NCI-H1105 (cell line): Measurements from ENCODE around the gene SLC12A9.

Experiments
- DNase-seq: peaks from one replicate; lab custom pipeline; 2025; lab: John Stamatoyannopoulos, UW

Gene SLC12A9

DNA sequence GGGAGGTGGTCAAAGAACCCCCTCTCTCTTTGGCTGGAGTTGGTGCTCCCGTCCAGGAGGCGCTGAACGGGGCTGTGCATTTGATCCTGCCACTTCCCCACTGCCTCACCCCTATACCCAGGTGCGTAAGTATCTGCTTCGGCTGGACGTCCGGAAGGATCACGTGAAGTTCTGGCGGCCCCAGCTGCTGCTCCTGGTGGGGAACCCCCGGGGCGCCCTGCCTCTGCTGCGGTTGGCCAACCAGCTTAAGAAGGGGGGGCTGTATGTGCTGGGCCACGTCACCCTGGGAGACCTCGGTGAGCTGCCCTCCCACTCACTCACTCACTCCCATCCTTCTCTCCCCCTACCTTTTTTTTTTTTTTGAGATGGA lies 9.1 kb downstream of the SLC12A9 start:
- no peak for DNase-seq

DNA sequence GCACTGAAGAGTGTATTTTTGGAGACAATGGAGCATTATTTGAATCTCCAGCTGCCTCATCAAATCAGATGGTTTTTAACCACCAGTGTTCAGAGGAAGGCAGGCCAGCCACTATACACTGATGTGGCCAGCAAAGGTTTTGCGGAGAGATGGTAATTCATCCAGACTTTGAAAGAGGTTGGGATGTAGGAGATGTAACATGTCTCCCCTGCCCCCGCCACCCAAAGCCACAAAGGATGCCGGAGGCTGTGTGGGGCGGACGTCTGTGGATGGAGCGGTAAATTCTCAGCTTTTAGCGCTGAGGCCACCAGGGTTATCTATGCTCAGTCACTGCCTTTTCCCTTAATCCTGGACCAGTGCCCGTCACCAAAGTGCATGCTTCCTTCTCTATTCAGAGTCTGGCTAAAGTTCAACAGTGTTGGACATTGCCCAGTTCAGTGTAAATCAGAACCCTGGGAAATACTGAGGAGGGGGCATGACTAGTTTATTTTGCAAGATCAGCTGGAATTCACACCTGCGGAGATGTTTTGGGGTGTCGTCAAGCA lies 11.0 kb downstream of the SLC12A9 start:
- no peak for DNase-seq

DNA sequence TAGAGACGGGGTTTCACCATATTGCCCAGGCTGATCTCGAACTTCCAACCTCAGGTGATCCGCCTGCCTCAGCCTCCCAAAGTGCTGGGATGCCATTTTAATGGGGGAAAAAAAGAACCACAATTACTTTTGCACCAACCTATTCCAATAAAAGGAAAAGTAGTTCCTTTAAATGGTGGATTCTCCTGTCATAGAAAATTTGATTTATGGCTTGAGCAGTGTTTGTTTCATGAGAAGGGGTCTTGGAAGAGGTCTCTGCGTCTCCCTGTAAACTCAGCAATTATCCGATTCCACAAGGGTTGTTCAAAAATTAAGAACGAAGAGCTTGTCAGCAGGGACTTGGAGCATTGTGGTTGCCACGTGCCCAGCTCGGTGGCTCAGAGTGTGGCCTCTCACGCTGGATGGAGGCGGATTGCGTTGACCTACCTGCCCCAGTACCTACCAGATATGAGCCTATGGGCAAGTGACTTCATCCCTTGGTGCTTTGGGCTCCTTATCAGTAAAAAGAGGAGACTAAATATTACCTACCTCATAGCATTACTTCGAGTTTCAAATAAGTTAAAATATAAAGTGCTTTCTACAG lies 11.8 kb downstream of the SLC12A9 start:
- DNase-seq, result no peak

DNA sequence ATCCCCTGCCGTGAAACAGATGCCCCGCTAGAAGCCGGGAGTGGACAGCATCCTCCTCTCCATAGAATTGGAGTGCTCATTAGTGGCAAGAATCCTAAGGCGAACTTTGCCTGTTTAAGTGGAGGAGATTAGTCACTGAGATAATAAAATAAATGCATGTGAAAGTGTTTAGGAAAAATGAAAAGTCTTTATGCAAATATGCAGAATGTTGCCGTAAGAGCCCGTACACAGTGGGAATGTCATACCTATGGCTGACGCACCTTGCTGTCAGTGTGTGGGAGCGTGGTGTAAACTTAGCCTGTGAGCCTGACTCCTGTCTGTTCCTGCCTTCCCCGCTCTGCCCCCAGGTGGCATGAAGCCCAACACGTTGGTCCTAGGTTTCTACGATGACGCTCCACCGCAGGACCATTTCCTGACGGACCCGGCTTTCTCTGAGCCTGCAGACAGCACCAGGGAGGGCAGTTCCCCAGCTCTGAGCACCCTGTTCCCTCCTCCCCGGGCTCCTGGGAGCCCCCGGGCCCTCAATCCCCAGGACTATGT lies 12.9 kb downstream of the SLC12A9 start:
- peak; percentile 72 for DNase-seq

DNA sequence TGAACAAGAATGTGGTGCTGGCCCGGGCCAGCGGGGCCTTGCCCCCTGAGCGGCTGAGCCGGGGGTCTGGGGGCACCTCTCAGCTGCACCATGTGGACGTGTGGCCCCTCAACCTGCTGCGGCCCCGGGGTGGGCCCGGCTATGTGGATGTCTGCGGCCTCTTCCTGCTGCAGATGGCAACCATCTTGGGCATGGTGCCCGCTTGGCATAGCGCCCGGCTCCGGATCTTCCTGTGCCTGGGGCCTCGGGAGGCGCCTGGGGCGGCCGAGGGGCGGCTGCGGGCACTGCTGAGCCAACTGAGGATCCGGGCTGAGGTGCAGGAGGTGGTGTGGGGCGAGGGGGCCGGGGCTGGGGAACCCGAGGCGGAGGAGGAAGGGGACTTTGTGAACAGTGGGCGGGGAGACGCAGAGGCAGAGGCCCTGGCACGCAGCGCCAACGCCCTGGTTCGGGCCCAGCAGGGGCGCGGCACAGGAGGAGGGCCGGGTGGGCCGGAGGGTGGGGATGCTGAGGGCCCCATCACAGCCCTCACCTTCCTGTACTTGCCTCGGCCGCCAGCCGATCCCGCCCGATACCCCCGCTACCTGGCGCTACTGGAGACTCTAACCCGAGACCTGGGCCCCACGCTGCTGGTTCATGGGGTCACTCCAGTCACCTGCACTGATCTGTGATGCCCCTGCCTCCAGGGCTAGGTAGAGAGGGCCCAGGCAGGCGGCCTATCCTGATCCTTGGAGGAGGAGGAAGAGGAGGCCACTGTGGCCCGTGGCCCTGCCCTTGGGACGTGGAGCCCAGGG lies 13.6 kb downstream of the SLC12A9 start:
- peak; percentile 77 for DNase-seq

DNA sequence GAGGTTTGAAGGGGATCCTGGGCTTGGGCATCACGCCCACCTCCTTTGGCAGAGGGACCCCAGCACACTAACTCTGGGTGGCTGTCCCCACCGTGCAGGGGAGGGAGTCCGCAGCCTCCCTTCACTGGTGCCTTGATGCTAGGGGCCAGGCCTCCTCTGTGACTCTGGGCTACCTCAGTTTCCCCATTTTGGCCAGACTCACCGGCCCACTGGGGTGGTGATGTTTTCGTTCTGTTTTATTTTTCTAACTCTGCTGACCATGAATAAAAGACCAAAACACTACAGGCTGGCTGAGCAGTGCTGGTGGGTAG lies 14.2 kb downstream of the SLC12A9 start:
- no peak for DNase-seq

DNA sequence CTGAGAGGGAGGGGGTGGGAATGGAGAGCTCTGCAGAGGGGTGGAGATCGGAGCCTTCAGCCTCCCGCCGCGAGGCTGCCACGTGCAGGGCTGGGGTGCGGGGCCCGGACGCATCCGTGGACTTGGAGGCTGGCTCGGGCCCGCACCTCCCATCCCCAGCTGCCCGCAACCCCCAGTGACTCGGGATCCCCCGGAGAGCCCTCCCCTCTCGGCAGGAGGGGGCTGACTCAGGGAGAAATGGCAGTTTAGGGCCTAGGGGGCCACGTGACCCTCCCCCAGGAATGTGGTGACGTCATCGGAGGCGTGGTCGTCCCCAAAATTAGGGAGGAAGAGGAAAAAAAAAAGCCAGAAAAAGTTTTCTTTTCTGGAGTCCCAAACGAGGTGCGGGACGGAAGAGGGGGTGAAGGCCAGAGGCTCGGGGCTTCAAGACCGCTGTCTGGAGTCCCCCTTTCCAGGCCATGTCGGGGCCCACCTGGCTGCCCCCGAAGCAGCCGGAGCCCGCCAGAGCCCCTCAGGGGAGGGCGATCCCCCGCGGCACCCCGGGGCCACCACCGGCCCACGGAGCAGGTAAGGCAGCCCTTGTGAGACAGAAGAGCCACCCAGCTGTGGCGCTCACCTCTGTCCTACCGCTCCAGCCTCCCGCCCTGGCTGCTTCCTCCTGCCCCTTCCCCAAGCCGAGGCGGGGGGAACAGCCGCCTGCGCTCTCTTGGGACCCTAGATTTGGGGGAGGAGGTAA lies 14.7 kb downstream of the SLC12A9 start, which contains the start of gene TRIP6:
TRIP6 (plus strand) TSS at position 348 of the 736 bp plus-strand sequence; CDS start at position 459, 111 bp downstream.
- no peak for DNase-seq

DNA sequence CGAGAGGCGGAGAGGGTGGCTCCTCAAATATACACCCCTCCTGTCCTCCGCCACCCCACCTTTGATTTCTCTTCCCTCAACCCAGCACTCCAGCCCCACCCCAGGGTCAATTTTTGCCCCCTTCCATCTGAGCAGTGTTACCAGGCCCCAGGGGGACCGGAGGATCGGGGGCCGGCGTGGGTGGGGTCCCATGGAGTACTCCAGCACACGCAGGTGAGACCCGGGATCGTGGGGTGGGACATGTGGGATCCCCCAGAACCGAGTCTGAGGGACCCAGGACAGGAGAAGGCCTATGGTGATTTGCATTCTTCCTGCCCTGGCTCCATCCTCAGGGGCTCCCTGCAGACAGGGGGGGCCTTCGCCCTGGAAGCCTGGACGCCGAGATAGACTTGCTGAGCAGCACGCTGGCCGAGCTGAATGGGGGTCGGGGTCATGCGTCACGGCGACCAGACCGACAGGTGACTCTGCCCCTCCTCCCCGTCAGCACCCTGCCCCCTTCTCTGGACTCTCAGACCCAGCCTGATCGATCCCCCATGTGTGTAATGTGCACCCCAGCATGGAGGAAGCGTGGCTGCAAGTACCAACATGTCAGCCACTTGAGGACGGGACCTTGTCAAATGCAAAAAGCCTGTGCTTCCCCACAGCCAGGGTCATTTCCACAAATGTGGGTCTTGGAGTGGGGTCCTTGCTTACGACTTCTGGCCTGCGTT lies 15.4 kb downstream of the SLC12A9 start:
- DNase-seq, result no peak

DNA sequence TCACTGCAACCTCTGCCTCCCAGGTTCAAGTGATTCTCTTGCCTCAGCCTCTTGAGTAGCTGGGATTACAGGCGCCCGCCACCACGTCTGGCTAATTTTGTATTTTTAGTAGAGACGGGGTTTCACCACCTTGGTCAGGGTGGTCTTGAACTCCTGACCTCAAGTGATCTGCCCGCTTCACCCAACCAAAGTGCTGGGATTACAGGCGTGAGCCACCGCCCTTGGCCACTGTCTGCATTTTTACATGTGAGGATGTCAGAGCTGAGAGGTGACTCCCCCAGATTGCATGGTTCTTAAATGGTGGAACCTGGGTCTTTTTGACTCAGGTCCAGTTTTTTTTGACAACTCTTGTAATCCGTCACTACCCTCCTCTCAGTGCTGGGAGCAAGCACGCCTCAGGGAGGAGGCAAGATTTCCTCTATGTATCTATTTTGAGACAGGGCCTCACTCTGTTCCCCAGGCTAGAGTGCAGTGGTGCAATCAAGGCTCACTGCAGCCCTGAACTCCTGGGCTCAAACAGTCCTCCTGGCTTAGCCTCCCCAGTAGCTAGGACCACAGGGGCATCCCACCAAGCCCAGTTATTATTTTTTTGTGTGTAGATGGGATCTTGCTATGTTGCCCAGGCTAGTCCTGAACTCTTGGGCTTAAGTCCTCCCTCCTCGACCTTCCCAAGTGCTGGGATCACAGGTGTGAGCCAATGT lies 21.2 kb downstream of the SLC12A9 start:
- DNase-seq, result no peak

DNA sequence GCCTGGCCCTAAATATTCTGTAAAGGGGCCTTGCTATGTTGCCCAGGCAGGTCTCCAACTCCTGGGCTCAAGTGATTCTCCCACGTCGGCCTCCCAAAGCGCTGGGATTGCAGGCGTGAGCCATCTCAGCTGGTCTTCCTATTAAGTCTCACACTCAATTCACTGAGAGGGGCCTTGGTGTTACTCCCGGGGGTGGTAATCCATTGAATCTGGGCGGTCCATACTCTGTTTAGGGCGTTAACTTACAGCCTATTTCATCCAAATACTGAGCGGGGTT lies 21.7 kb downstream of the SLC12A9 start:
- no peak for DNase-seq

DNA sequence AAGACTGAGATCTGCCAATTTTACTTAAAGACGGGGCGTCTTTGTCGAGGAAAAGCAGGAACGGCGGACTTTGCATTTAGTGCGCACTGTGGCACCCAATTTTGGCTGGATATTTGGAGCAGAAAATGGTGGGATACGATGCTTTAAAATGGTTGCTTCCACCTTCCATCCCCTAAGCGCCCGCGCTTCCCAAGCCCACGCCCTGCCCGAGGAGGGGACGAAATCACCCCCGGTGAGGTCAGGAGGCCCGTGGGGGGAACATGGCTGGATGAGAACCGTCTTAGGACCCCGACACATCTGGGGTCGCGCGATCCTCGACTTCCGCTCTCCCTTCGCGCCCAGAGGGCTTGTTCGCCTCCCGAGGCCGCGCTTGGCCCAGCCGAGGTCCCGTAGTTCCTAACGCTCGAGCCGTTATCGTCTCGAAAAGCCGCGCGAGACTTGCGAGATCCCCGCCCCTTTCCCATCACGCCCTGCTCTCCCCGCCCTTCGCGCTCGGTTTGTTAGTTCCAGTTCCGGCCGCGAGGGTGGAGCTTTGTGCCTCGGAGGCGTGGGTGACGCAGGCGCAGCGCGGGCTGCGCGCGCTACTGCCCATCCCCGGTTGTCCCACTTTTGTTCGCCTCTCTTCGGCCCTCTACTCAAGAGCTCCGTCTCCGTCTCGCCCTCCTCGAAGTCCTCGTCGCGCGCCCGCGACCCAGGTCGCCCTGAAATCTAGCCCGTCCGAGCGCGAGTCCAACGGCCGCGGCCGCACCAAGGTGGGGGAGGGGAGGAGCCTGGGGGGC lies 22.3 kb downstream of the SLC12A9 start, which contains the start of gene SRRT:
SRRT (plus strand) TSS at position 527 of the 779 bp plus-strand sequence. CDS start 488 bp downstream, outside the sequence.
- peak; percentile 99 for DNase-seq

DNA sequence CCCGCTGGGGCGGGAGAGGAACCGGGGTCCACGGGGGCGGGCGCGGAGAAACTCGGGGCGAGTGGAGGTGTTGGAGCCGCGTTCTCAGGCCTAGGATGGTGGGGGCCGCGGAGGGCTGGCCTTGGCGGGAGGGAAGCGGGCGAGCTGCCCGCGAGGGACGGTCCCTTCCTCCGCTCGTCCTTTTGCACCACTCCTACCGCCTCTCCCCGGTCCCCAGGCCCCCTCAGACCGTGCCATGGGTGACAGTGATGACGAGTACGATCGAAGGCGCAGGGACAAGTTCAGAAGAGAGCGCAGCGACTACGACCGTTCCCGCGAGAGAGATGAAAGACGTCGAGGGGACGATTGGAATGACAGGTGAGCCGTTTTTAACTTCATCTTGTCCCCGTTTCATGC lies 22.8 kb downstream of the SLC12A9 start:
- no peak for DNase-seq

DNA sequence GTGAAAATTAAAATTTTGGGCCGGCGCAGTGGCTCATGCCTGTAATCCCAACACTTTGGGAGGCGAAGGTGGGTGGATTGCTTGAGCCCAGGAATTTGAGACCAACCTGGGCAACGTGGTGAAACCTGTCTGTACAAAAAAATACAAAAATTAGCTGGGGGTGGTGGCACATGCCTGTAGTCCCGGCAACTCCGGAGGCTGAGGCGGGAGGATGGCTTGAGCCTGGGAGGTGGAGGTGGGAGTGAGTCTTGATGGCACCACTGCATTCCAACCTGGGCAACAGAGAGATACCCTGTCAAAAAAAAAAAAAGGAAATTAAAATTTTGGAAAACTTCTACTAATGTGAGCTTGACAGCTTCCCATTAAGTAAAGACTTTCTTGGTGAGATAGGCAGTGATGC lies 25.5 kb downstream of the SLC12A9 start:
- DNase-seq, result no peak

DNA sequence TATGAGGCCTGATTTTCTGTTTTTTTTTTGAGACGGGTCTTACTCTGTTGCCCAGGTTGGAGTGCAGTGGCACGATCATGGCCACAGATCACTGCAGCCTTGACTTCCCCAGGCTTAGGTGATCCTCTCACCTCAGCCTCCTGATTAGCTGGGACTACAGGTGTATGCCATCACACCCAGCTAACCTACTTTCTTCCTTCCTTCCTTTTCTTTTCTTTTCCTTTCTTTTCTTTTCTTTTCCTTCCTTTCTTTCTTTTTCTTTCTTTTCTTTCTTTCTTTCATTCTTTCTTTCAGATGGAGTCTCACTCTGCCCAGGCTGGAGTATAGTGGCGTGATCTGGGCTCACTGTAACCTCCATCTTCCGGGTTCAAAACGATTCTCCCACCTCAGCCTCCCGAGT lies 26.2 kb downstream of the SLC12A9 start:
- DNase-seq, result no peak

DNA sequence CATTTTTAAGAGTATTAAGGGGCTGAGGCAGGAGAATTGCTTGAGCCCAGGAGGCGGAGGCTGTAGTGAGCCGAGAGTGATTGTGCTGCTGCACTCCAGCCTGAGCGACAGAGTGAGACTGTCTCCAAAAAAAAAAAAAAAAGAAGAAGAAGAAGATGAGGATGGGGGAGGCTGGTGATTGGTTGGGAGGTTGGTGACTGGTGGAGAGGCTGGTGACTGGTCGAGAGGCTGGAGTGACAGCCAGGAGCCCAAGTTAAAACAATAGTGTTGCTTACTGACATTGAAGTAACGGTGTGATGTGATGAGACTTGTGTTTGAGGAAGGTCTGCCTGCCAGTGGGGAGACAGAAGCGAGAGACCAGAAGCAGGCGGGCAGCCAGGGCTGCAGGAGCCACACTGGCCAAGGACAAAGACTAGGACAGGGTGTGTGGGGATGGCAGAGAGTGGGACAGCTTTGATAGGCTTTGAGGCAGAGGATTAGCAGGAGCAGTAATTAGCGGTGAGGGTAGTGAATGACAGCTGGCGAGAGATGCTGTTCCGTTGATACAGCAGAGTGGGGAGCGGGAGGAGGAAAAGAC lies 27.3 kb downstream of the SLC12A9 start:
- no peak for DNase-seq

DNA sequence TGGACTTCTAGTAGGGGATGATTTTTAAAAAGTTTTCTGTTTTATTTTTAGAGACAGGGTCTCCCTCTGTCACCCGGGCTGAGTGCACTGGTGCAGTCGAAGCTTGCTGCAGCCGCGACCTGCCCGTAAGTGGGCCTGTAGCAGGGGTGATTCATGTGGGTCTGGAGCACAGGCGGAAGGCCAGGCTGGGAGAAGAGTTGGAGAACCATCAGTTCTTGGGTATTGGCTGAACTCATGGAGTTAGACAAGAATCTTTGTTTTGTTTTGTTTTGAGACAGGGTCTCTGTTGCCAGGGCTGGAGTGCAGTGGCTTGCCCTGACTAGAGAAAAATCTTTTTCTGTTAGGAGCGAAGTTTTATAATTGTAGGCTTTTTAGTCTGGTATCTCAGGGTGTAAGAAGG lies 28.1 kb downstream of the SLC12A9 start:
- no peak for DNase-seq

DNA sequence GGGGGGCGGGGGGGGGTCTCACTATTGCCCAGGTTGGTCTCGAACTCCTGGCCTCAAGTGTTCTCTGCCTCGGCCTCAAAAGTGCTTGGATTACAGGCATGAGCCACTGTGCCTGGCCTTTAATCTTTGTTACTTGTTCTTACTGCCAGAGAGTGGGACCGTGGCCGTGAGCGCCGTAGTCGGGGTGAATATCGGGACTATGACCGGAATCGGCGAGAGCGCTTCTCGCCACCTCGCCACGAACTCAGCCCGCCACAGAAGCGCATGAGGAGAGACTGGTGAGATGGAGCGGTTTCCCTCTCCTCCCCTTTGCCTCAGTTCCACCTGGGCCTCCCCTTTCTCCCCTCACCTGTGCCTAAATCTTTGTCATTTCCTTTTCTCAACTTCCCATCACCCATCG lies 28.6 kb downstream of the SLC12A9 start:
- DNase-seq, result no peak

DNA sequence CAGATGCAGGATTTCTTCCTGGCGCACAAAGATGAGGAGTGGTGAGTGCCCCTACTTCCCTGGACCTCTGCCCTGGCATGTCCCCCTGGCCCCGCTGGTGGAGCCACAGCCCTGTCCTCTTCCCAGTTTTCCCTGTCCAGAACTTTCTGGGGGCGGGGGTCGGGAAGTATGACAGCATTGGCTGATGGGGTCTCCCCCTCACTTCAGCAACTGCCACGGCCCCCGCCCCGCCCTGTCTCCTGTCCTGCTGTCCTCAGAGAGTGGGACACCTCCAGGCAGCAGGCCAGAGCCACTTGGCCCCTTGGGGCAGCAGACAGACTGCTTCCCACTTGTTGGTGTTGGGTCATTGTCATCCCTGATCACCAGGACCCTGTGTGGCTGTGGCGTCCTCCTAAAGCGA lies 29.7 kb downstream of the SLC12A9 start:
- no peak for DNase-seq

DNA sequence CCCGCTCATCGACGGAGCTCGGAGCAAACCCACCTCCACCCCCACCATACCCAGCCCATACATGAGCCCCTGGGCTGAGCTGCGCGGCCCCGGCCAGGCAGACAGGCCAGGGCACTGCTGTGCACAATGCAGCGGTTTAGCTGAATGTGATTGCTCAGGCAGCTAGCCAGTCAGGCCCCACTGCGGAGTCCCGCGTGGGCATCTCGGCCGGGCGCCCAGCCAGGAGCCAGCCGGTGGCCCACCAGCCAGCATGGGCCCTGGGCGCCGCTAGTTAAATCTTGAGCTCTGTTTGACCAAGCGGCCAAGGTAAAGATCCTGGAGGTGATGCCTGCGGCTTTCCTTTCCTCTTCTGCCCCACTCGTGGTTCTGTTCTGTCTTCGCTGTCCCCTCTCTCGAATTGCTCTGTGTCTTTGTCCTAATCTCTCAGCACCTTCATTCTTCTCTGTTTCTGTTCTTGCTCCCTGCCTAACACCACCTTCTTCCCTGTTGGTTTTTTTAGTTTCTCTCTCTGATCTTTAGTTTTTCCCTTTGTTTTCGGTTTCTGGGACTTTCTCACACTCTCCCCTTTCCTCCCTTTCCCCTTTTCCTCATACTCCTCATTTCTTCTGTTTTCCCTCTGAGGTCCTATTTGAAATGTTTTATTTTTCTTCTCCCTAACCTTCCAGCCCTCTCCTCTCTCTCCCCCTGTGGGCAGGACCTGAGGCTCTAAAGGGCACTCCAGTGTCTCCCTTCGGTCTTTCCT lies 30.4 kb downstream of the SLC12A9 start:
- DNase-seq, result no peak
